ENCODE measurements around the gene TECTA. TPM values are rescaled to one million over a fixed set of nuclear protein-coding genes. Genes with fewer than 3 reads are reported as not detected.
A peak's percentile ranks its signal among the peaks of the same experiment; 100 is the strongest.

Gene TECTA
- total and polyA plus RNA-seq, 2 of the 8 experiments (the other 6 are each of a cell fraction or from before 2014, with no cell fraction given) = 0.59 to 1.0 TPM

GRCh38 chr11:121053244-121053643, 47.8 kb upstream of the TECTA start:
- Histone ChIP-seq H4K91ac (replicated peaks; ENCODE audit: insufficient read length, low read length) (no peak overlapping the region), H3K23ac (ENCODE audit: insufficient read length) (no peak overlapping the region), H2BK20ac (ENCODE audit: low read length) (no peak overlapping the region), H3K4me2 (ENCODE audit: insufficient read depth in 1 of 2, low read depth in 2 of 2, low read length in 2 of 2) (no peak overlapping the region), H2AK5ac (ENCODE audit: low read depth, low read length) (no peak overlapping the region), H3K4me1 (replicated peaks in 1 of 4; ENCODE audit: control insufficient read depth in 3 of 4, insufficient read depth in 4 of 4, low read length in 3 of 4) (no peaks in the 10 kb centered on the region), H3K27ac (ENCODE audit: low read depth, low read length) (no peak overlapping the region), H3K56ac (replicated peaks; ENCODE audit: insufficient read length, low read depth, low read length) (no peak overlapping the region), H2BK5ac (ENCODE audit: low read depth, low read length) (no peak overlapping the region), H4K20me1 (replicated peaks in 1 of 2; ENCODE audit: control insufficient read depth in 1 of 2, insufficient read depth in 2 of 2, low read length in 2 of 2) (no peaks in the 10 kb centered on the region), H4K5ac (ENCODE audit: insufficient read length, low read depth, low read length) (no peak overlapping the region), H2BK120ac (replicated peaks; ENCODE audit: low read depth, low read length) (no peak overlapping the region), H3K4me3 (ENCODE audit: extremely low read depth in 1 of 4, insufficient read depth in 2 of 4, low read depth in 3 of 4, low read length in 4 of 4) (no peak overlapping the region), H3K27me3 (replicated peaks in 1 of 4; ENCODE audit: control insufficient read depth in 3 of 4, extremely low read depth in 1 of 4, insufficient read depth in 3 of 4, low read length in 3 of 4) (no peaks in the 10 kb centered on the region), H3K18ac (ENCODE audit: extremely low read depth, low read length) (no peak overlapping the region), H3K14ac (ENCODE audit: insufficient read length) (no peak overlapping the region), H4K8ac (ENCODE audit: extremely low read depth, insufficient read depth, low read length) (no peak overlapping the region), H3K9me3 (ENCODE audit: insufficient read depth in 2 of 2, low read depth in 1 of 2, low read length in 1 of 2) (no peaks in the 10 kb centered on the region), H3K79me1 (ENCODE audit: low read depth, low read length) (no peaks in the 10 kb centered on the region), H2BK12ac (ENCODE audit: low read depth, low read length) (no peak overlapping the region), H3K79me2 (ENCODE audit: control insufficient read depth in 1 of 2, insufficient read depth in 2 of 2, low read length in 2 of 2) (no peaks in the 10 kb centered on the region), H3K9ac (replicated peaks in 1 of 4; ENCODE audit: extremely low read depth in 1 of 4, low read depth in 3 of 4, low read length in 3 of 4) (no peak overlapping the region), H2BK15ac (ENCODE audit: low read length) (no peak overlapping the region), H3K36me3 (ENCODE audit: control insufficient read depth in 2 of 4, insufficient read depth in 4 of 4, low read length in 3 of 4) (peaks cover 3 to 35% (median 20%) of the 10 kb centered on the region in 4 experiments; a peak in 7 of 8 replicates), H2AFZ (ENCODE audit: low read length) (no peak overlapping the region), H3K23me2 (ENCODE audit: low read depth, low read length) (no peaks in the 10 kb centered on the region; the same call in 1 of the 2 replicates), H3K4ac (replicated peaks; ENCODE audit: insufficient read length, low read depth, low read length) (no peak overlapping the region)
- WGBS, 2 experiments (ENCODE audit: extremely low coverage in 1 of 2, insufficient coverage in 1 of 2, insufficient read length in 1 of 2, insufficient replicate concordance in 2 of 2, low coverage in 1 of 2, low lambda C conversion rate in 2 of 2, missing lambda C conversion rate in 1 of 2) = 85% methylated on average over 4 of the region's 4 CpGs; no CpG with 5 or more reads in 1 of the 2 experiments
- TF ChIP-seq E2F6 (IDR thresholded peaks at IDR 0.05) = no peak
- TF ChIP-seq CBX5 (IDR thresholded peaks at IDR 0.05; ENCODE audit: low read depth, low read length) = no peak
- TF ChIP-seq TBP (IDR thresholded peaks at IDR 0.05; ENCODE audit: low read depth, low read length) = no peak
- TF ChIP-seq SIN3A (conservative IDR thresholded peaks at IDR 0.05 in 1 of 2, IDR thresholded peaks at IDR 0.05 in 1 of 2; ENCODE audit: low read depth in 1 of 2, low read length in 2 of 2) = no peak
- TF ChIP-seq MAFK (IDR thresholded peaks at IDR 0.05; ENCODE audit: low read depth, low read length) = no peak
- no peak for TF ChIP-seq JUN (IDR thresholded peaks at IDR 0.05; ENCODE audit: low read depth, low read length)
- DNase-seq (ENCODE audit: low read depth in 1 of 2, low spot score in 2 of 2) (no peak), FAIRE-seq (peak; percentile 45)
- ChIA-PET CTCF (ENCODE audit: partially characterized antibody) (interaction anchor here (1.2 to 4.0 kb wide), 2 partner anchors 10 to 149 kb away, joined by 3 to 20 read pairs; no protein-coding TSS in a partner anchor), POLR2A (ENCODE audit: partially characterized antibody) (interaction anchor here (0.7 kb wide), 1 partner anchor 17 kb away, joined by 3 read pairs; no protein-coding TSS in a partner anchor)

All from H1 (cell line).